Adrenal gland (tissue), 5 donors: Measurements from ENCODE around the gene SLC25A22.

Experiments used
- CTCF ChIP-seq, 6 experiments: fragments of 450-650 bp in 4 of 6; fragments of 200-600 bp in 2 of 6; sonication (generic) in 1 of 6; IDR thresholded peaks; 1 replicate in 5 of 6; 2 replicates in 1 of 6; pipeline versions ENCODE4 v1.5.1 to v1.8.0; 2016 to 2021; ENCODE audit warnings: antibody characterized with exemption in 6 of 6, mild to moderate bottlenecking in 2 of 6, moderate library complexity in 1 of 6
- POLR2A ChIP-seq, 2 donors: fragments of 450-650 bp; IDR thresholded peaks; one replicate each; pipeline ENCODE4 v1.6.1; 2017; ENCODE audit warnings: antibody characterized with exemption in 2 of 2, mild to moderate bottlenecking in 2 of 2, moderate library complexity in 1 of 2
- donor health status: DM: no; HTN: no; CAD: no.

- no peak for TF ChIP-seq CTCF (IDR thresholded peaks at IDR 0.05)
- TF ChIP-seq POLR2A (IDR thresholded peaks at IDR 0.05): no peak
Observed at GRCh38 chr11:760236-760635, 37.8 kb downstream of the SLC25A22 start.
